GM23338 (cell line): Measurements from ENCODE around the gene SLC4A3. TPM values are rescaled to one million over a fixed set of nuclear protein-coding genes. Genes with fewer than 3 reads are reported as not detected.

ENCODE experiments used
- ATAC-seq: fragments of 200-7000 bp; cut with Tn5 transposase; 3 replicates; pipeline ENCODE4 v1.9.1; 2020
- DNase-seq: peaks from one replicate; pipeline ENCODE4 v3.0.0-alpha.2; 2015; ENCODE audit warnings: low spot score
- H2AFZ ChIP-seq: fragments of 200-600 bp; sonication (generic); 2 replicates; pipeline ENCODE4 v1.8.0; 2016; ENCODE audit warnings: antibody characterized with exemption, mild to moderate bottlenecking, moderate library complexity
- H3F3A ChIP-seq: fragments of 200-600 bp; sonication (generic); replicated peaks from 2 replicates; pipeline ENCODE4 v1.8.0; 2017; ENCODE audit warnings: antibody characterized with exemption, mixed run types, low read depth
- H3K27ac ChIP-seq: fragments of 200-600 bp; sonication (generic); 2 replicates; pipeline ENCODE4 v1.6.1; 2016; ENCODE audit warnings: low read depth
- H3K27me3 ChIP-seq: fragments of 200-600 bp; sonication (generic); 2 replicates; pipeline ENCODE4 v1.8.0; 2016; ENCODE audit warnings: mild to moderate bottlenecking, mixed run types, moderate library complexity; ENCODE audit not compliant: insufficient read depth
- H3K36me3 ChIP-seq: fragments of 200-600 bp; sonication (generic); 2 replicates; pipeline ENCODE4 v1.8.0; 2016; ENCODE audit warnings: mild to moderate bottlenecking; ENCODE audit not compliant: insufficient read depth
- H3K4me1 ChIP-seq: fragments of 200-600 bp; sonication (generic); 2 replicates; pipeline ENCODE4 v1.8.0; 2016; ENCODE audit warnings: mild to moderate bottlenecking, moderate library complexity; ENCODE audit not compliant: insufficient read depth
- H3K4me2 ChIP-seq: fragments of 200-600 bp; sonication (generic); 2 replicates; pipeline ENCODE4 v1.7.1; 2017; ENCODE audit warnings: mixed run types
- H3K4me3 ChIP-seq: fragments of 200-600 bp; sonication (generic); 2 replicates; pipeline ENCODE4 v1.6.1; 2016; ENCODE audit warnings: mixed run types
- H3K79me2 ChIP-seq: fragments of 200-600 bp; sonication (generic); replicated peaks from 2 replicates; pipeline ENCODE4 v1.8.0; 2017; ENCODE audit warnings: mild to moderate bottlenecking; ENCODE audit not compliant: insufficient read depth
- H3K9me2 ChIP-seq: fragments of 200-600 bp; sonication (generic); 2 replicates; pipeline ENCODE4 v1.8.0; 2017; ENCODE audit not compliant: insufficient read depth
- H4K20me1 ChIP-seq: fragments of 200-600 bp; sonication (generic); replicated peaks from 2 replicates; pipeline ENCODE4 v1.8.0; 2017; ENCODE audit warnings: mild to moderate bottlenecking; ENCODE audit not compliant: insufficient read depth
- H3K27ac Mint-ChIP-seq: 2 replicates; pipeline ENCODE4 v1.8.0; 2020; ENCODE audit warnings: inconsistent platforms, mild to moderate bottlenecking, moderate library complexity, mixed read lengths
- H3K27me3 Mint-ChIP-seq: 3 replicates; pipeline ENCODE4 v1.8.0; 2022; ENCODE audit warnings: low read depth, mild to moderate bottlenecking, moderate library complexity, mixed read lengths, inconsistent platforms; ENCODE audit not compliant: insufficient read depth, poor library complexity
- H3K36me3 Mint-ChIP-seq: 3 replicates; pipeline ENCODE4 v1.8.0; 2021; ENCODE audit warnings: low read depth, mild to moderate bottlenecking, inconsistent platforms, moderate library complexity, mixed read lengths
- H3K4me1 Mint-ChIP-seq: 3 replicates; pipeline ENCODE4 v1.8.0; 2020; ENCODE audit warnings: mild to moderate bottlenecking, inconsistent platforms, mixed read lengths
- H3K4me3 Mint-ChIP-seq: 3 replicates; pipeline ENCODE4 v1.8.0; 2021; ENCODE audit warnings: moderate library complexity, mild to moderate bottlenecking, inconsistent platforms, mixed read lengths
- H3K9me3 Mint-ChIP-seq: 3 replicates; pipeline ENCODE4 v1.8.0; 2020; ENCODE audit warnings: moderate library complexity, mild to moderate bottlenecking, inconsistent platforms, mixed read lengths
- CREB1 ChIP-seq: fragments of 250-450 bp; sonication (Bioruptor Pico); IDR thresholded peaks from 2 replicates; pipeline ENCODE4 v1.5.0; 2020; ENCODE audit warnings: low read depth, mild to moderate bottlenecking, moderate library complexity
- CTCF ChIP-seq, 2 experiments: fragments of 200-600 bp in 1 of 2; sonication (generic) in 1 of 2; conservative IDR thresholded peaks; 2 replicates each; pipeline versions ENCODE4 v1.5.1 to v1.6.1; 2016 to 2017; ENCODE audit warnings: antibody characterized with exemption in 2 of 2, low read depth in 2 of 2, mild to moderate bottlenecking in 2 of 2, moderate library complexity in 1 of 2
- EZH2 ChIP-seq: fragments of 200-600 bp; sonication (generic); IDR thresholded peaks from one replicate; pipeline ENCODE4 v1.8.0; 2017; ENCODE audit warnings: antibody characterized with exemption, mild to moderate bottlenecking, low read depth; ENCODE audit not compliant: unreplicated experiment
- EZH2phosphoT487 ChIP-seq: fragments of 200-600 bp; sonication (generic); IDR thresholded peaks from one replicate; pipeline ENCODE4 v1.8.1; 2018; ENCODE audit warnings: antibody characterized with exemption; ENCODE audit not compliant: unreplicated experiment
- NANOG ChIP-seq: IDR thresholded peaks from 2 replicates; pipeline ENCODE4 v1.6.1; 2016; ENCODE audit warnings: antibody characterized with exemption, borderline replicate concordance
- POLR2AphosphoS5 ChIP-seq: IDR thresholded peaks from 2 replicates; pipeline ENCODE4 v1.6.1; 2016; ENCODE audit warnings: antibody characterized with exemption, low read depth
- REST ChIP-seq: IDR thresholded peaks from one replicate; pipeline ENCODE4 v1.6.1; 2018; ENCODE audit warnings: antibody characterized with exemption; ENCODE audit not compliant: unreplicated experiment
- STAT1 ChIP-seq: IDR thresholded peaks from one replicate; pipeline ENCODE4 v1.6.1; 2016; ENCODE audit warnings: antibody characterized with exemption; ENCODE audit not compliant: unreplicated experiment
- ZNF331 ChIP-seq: fragments of 250-450 bp; sonication (Bioruptor Pico); IDR thresholded peaks from 2 replicates; pipeline ENCODE4 v1.5.0; 2020; ENCODE audit warnings: low read depth, mild to moderate bottlenecking, moderate library complexity
- polyA plus RNA-seq: library from polyadenylated mRNA; unstranded; fragments of >200 nt; fragmentation: Nextera tagmentation; extraction: Ambion mirVana; gene quantifications from 2 replicates; pipeline ENCODE4 v1.2.1, GENCODE V29; 2016
- total RNA-seq: library from RNA; depleted of rRNA; stranded (reverse); fragments of >200 nt; shearing (Covaris generic); gene quantifications from 2 replicates; pipeline ENCODE4 v1.2.3, GENCODE V29; 2014
- TF ChIP-seq, protein P1 (sequence below): IDR thresholded peaks from 2 replicates; pipeline ENCODE4 v1.6.1; 2016; ENCODE audit warnings: antibody characterized with exemption

Gene SLC4A3
- total and polyA plus RNA-seq, 2 experiments from 2014 or later = 3.6 to 6.8 TPM

DNA sequence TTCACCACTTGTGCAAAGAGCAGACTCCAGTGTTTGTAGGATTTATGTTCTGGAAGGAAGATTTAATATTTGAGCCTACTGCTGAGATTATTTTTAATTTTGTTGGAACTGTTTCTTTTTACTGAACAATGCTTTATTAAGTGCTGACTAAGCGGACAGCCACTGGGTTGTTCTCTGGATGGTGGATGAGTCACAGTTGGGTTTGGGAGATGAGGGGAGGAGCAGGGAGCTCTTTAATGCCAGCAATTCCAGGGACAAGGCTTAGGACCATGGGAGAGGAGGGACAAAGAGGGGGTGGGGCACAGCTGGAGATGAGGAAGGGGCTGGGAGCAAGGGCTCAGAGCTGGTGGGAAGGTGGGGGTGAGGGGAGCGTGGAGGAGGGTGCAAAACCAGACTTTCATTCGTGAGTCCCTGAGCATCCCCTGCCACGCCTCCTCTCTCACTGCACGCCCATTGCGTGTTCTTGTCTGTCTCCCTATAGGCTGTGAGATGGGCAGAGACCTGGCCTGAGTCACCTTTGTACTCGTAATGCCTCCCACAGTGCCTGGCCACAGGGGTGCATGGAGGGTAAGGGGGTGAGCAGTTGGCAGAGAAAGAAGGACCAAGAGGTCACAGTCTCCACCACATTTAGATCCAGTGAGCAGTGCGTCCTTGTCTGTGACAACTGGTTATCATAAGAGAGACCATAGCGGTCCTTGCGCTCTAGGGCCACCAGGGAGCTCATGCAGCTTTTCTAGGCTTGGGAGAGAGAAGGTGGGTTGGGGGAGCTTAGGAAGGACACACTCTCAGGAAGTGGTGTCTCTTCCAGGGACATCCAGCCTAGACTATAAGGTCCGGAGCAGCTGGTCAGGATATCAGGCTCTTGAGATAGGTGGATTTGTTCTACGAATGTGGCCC, 18.4 kb downstream of the SLC4A3 start:
- no peak overlapping the region; the same call in 2 of the 3 replicates for H3K4me3 Mint-ChIP-seq
- 0 out of 2 replicates have a peak overlapping the region, but pooled peaks have one; percentile 23 for H3K27ac Mint-ChIP-seq
- Histone ChIP-seq H3K36me3 (no peaks in the 10 kb centered on the region), H3K9me2 (no peaks in the 10 kb centered on the region), H3K4me1 (peaks cover 13% of the 10 kb centered on the region; the same call in 1 of the 2 replicates), H3K79me2 (no peaks in the 10 kb centered on the region), H3K4me2 (no peak overlapping the region), H2AFZ (no peak overlapping the region), H3K4me3 (no peak overlapping the region), H3F3A (0 out of 2 replicates have a peak, but pooled peaks cover 2% of the 10 kb centered on the region), H4K20me1 (no peaks in the 10 kb centered on the region), H3K27ac (no peak overlapping the region), H3K27me3 (peaks cover 4% of the 10 kb centered on the region; the same call in 1 of the 2 replicates)
- no peaks in the 10 kb centered on the region for H3K36me3 Mint-ChIP-seq
- peaks cover 31% of the 10 kb centered on the region for H3K4me1 Mint-ChIP-seq
- ATAC-seq (peak; percentile 9; the same call in 2 of the 3 replicates), DNase-seq (peak; percentile 33)
- H3K9me3 Mint-ChIP-seq = 0 out of 3 replicates have a peak, but pooled peaks cover 3% of the 10 kb centered on the region
- TF ChIP-seq EZH2 = no peak
- TF ChIP-seq CTCF (conservative IDR thresholded peaks at IDR 0.05; ENCODE audit: low read depth in 2 of 2) = peak; percentile 9 to 10; a peak in 1 of 4 replicates
- H3K27me3 Mint-ChIP-seq = peaks cover 8% of the 10 kb centered on the region

GRCh38 chr2:219648176-219648575, 20.7 kb downstream of the SLC4A3 start:
- H3K27ac ChIP-seq = no peak overlapping the region
- no peak overlapping the region for H3K4me2 ChIP-seq
- peaks cover 22% of the 10 kb centered on the region for H3K4me1 Mint-ChIP-seq
- 0 out of 2 replicates have a peak, but pooled peaks cover under 1% of the 10 kb centered on the region for H3F3A ChIP-seq
- H3K4me3 ChIP-seq = no peak overlapping the region
- H3K36me3 ChIP-seq = no peaks in the 10 kb centered on the region
- no peak overlapping the region for H3K4me3 Mint-ChIP-seq
- ATAC-seq (no peak), DNase-seq (no peak)
- H3K27ac Mint-ChIP-seq = no peak overlapping the region
- H3K36me3 Mint-ChIP-seq = no peaks in the 10 kb centered on the region
- peaks cover 10% of the 10 kb centered on the region; the same call in 1 of the 2 replicates for H3K4me1 ChIP-seq
- H3K79me2 ChIP-seq = no peaks in the 10 kb centered on the region
- no peaks in the 10 kb centered on the region; the same call in 2 of the 3 replicates for H3K9me3 Mint-ChIP-seq
- no peaks in the 10 kb centered on the region for H3K9me2 ChIP-seq
- H2AFZ ChIP-seq = no peak overlapping the region
- peaks cover 8% of the 10 kb centered on the region for H3K27me3 Mint-ChIP-seq
- no peaks in the 10 kb centered on the region for H4K20me1 ChIP-seq
- no peaks in the 10 kb centered on the region; the same call in 1 of the 2 replicates for H3K27me3 ChIP-seq
- TF ChIP-seq EZH2 = no peak
- TF ChIP-seq CTCF (conservative IDR thresholded peaks at IDR 0.05; ENCODE audit: low read depth in 2 of 2) = no peak
- no peak for TF ChIP-seq ZNF331 (CRISPR knock-in tag)
- no peak for TF ChIP-seq EZH2phosphoT487
- TF ChIP-seq, protein P1, sequence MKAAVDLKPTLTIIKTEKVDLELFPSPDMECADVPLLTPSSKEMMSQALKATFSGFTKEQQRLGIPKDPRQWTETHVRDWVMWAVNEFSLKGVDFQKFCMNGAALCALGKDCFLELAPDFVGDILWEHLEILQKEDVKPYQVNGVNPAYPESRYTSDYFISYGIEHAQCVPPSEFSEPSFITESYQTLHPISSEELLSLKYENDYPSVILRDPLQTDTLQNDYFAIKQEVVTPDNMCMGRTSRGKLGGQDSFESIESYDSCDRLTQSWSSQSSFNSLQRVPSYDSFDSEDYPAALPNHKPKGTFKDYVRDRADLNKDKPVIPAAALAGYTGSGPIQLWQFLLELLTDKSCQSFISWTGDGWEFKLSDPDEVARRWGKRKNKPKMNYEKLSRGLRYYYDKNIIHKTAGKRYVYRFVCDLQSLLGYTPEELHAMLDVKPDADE = no peak
- TF ChIP-seq CREB1 (CRISPR knock-in tag) = no peak
- TF ChIP-seq STAT1 = no peak
- no peak for TF ChIP-seq POLR2AphosphoS5
- TF ChIP-seq REST = no peak
- no peak for TF ChIP-seq NANOG
